Fibroblast of lung (primary cell): ENCODE results near the gene NFAT5. TPM values are rescaled to one million over a fixed set of nuclear protein-coding genes. Genes with fewer than 3 reads are reported as not detected.

Source experiments
- DNase-seq, 2 donors: peaks; one replicate each; pipeline versions ENCODE4 v3.0.0 to v3.0.0-alpha.2; 2010; ENCODE audit warnings: low read depth in 2 of 2
- H2AFZ ChIP-seq: 2 replicates; pipeline ENCODE4 v1.5.1; 2012; ENCODE audit warnings: low read length, control low read depth, inconsistent platforms
- H3K27ac ChIP-seq: 2 replicates; pipeline ENCODE4 v1.5.1; 2011; ENCODE audit warnings: low read length, control low read depth; ENCODE audit not compliant: insufficient read depth
- H3K27me3 ChIP-seq: 2 replicates; pipeline ENCODE4 v1.5.1; 2011; ENCODE audit warnings: mild to moderate bottlenecking, low read length; ENCODE audit not compliant: control insufficient read depth, insufficient read depth
- H3K36me3 ChIP-seq: 2 replicates; pipeline ENCODE4 v1.5.1; 2011; ENCODE audit warnings: low read length; ENCODE audit not compliant: control insufficient read depth, insufficient read depth
- H3K4me1 ChIP-seq: 2 replicates; pipeline ENCODE4 v1.5.1; 2011; ENCODE audit warnings: low read length; ENCODE audit not compliant: control insufficient read depth, insufficient read depth; ENCODE audit errors: extremely low read depth
- H3K4me2 ChIP-seq: 2 replicates; pipeline ENCODE4 v1.5.1; 2011; ENCODE audit warnings: low read length, control low read depth; ENCODE audit not compliant: insufficient read depth; ENCODE audit errors: extremely low read depth
- H3K4me3 ChIP-seq, 4 experiments: fragments of 200-600 bp in 1 of 4; sonication (generic) in 1 of 4; replicated peaks in 1 of 4; 2 replicates each; pipeline ENCODE4 v1.5.1; 2011 to 2016; ENCODE audit warnings: low read length in 4 of 4, low read depth in 3 of 4, mild to moderate bottlenecking in 3 of 4, control low read depth in 2 of 4, inconsistent platforms in 1 of 4, mixed read lengths in 1 of 4; ENCODE audit not compliant: insufficient read depth in 1 of 4; ENCODE audit errors: control extremely low read depth in 1 of 4
- H3K79me2 ChIP-seq: 2 replicates; pipeline ENCODE4 v1.5.1; 2012; ENCODE audit warnings: mild to moderate bottlenecking, low read length, inconsistent platforms; ENCODE audit not compliant: control insufficient read depth, insufficient read depth
- H3K9ac ChIP-seq: 2 replicates; pipeline ENCODE4 v1.5.1; 2011; ENCODE audit warnings: mild to moderate bottlenecking, low read length, control low read depth; ENCODE audit not compliant: insufficient read depth
- H3K9me3 ChIP-seq: 2 replicates; pipeline ENCODE4 v1.5.1; 2012; ENCODE audit warnings: low read depth, low read length; ENCODE audit not compliant: control insufficient read depth, insufficient read depth
- H4K20me1 ChIP-seq: 2 replicates; pipeline ENCODE4 v1.5.1; 2011; ENCODE audit warnings: low read length; ENCODE audit not compliant: control insufficient read depth, insufficient read depth; ENCODE audit errors: extremely low read depth
- CTCF ChIP-seq, 2 donors: IDR thresholded peaks in 1 of 2; conservative IDR thresholded peaks in 1 of 2; 1 replicate in 1 of 2; 2 replicates in 1 of 2; pipeline ENCODE4 v1.5.1; 2011 to 2012; ENCODE audit warnings: low read length in 2 of 2, control low read depth in 1 of 2, inconsistent platforms in 1 of 2, low read depth in 1 of 2, mild to moderate bottlenecking in 1 of 2
- EZH2 ChIP-seq: IDR thresholded peaks from 2 replicates; pipeline ENCODE4 v1.5.1; 2012; ENCODE audit warnings: low read length, control low read depth, mild to moderate bottlenecking; ENCODE audit errors: missing control alignments
- polyA plus RNA-seq, 2 donors: library from polyadenylated mRNA; depleted of rRNA in 1 of 2; stranded (reverse) in 1 of 2; unstranded in 1 of 2; fragments of >200 nt; gene quantifications; 2 replicates each; pipeline ENCODE4 v1.2.1, GENCODE V29; 2011 to 2012; ENCODE audit warnings: missing spikeins in 1 of 2
- total RNA-seq: library from RNA; depleted of rRNA; stranded (reverse); fragments of >200 nt; gene quantifications from 2 replicates; pipeline ENCODE4 v1.2.1, GENCODE V29; 2014

The NFAT5 gene
- total and polyA plus RNA-seq, 2 donors (not counting 1 experiment from before 2014, with no cell fraction given) = 33.4 to 39.4 TPM

GRCh38 chr16:69554495-69554894, 11.3 kb upstream of the NFAT5 start:
- no peaks in the 10 kb centered on the region for H3K4me1 ChIP-seq
- no peaks in the 10 kb centered on the region for H3K9me3 ChIP-seq
- no peak overlapping the region for H2AFZ ChIP-seq
- H3K36me3 ChIP-seq = no peaks in the 10 kb centered on the region
- no peaks in the 10 kb centered on the region for H3K79me2 ChIP-seq
- no peak overlapping the region for H3K4me3 ChIP-seq
- H3K9ac ChIP-seq = no peak overlapping the region
- H3K4me2 ChIP-seq = no peak overlapping the region
- DNase-seq = no peak
- H4K20me1 ChIP-seq = no peaks in the 10 kb centered on the region
- TF ChIP-seq CTCF (conservative IDR thresholded peaks at IDR 0.05 in 1 of 2, IDR thresholded peaks at IDR 0.05 in 1 of 2; ENCODE audit: low read depth in 1 of 2, low read length in 2 of 2) = no peak
- TF ChIP-seq EZH2 = no peak
- no peak overlapping the region for H3K27ac ChIP-seq
- H3K27me3 ChIP-seq = no peaks in the 10 kb centered on the region

- Histone ChIP-seq H3K9ac (no peak overlapping the region), H3K9me3 (no peaks in the 10 kb centered on the region), H3K4me1 (no peaks in the 10 kb centered on the region), H4K20me1 (no peaks in the 10 kb centered on the region), H3K79me2 (no peaks in the 10 kb centered on the region), H2AFZ (no peak overlapping the region), H3K27ac (no peak overlapping the region), H3K36me3 (no peaks in the 10 kb centered on the region), H3K27me3 (no peaks in the 10 kb centered on the region), H3K4me2 (no peak overlapping the region), H3K4me3 (no peak overlapping the region)
- TF ChIP-seq CTCF (conservative IDR thresholded peaks at IDR 0.05 in 1 of 2, IDR thresholded peaks at IDR 0.05 in 1 of 2; ENCODE audit: low read depth in 1 of 2, low read length in 2 of 2) = no peak
- TF ChIP-seq EZH2 = no peak
- no peak for DNase-seq
Measured at GRCh38 chr16:69555437-69555836, 10.3 kb upstream of the NFAT5 start.

- Histone ChIP-seq H3K79me2 (no peaks in the 10 kb centered on the region), H3K4me3 (no peak overlapping the region), H3K9ac (no peak overlapping the region), H3K27ac (no peak overlapping the region), H3K4me1 (no peaks in the 10 kb centered on the region), H3K9me3 (no peaks in the 10 kb centered on the region), H3K27me3 (no peaks in the 10 kb centered on the region), H3K4me2 (no peak overlapping the region), H3K36me3 (no peaks in the 10 kb centered on the region), H2AFZ (no peak overlapping the region), H4K20me1 (no peaks in the 10 kb centered on the region)
- TF ChIP-seq CTCF (conservative IDR thresholded peaks at IDR 0.05 in 1 of 2, IDR thresholded peaks at IDR 0.05 in 1 of 2; ENCODE audit: low read depth in 1 of 2, low read length in 2 of 2) (no peak), EZH2 (no peak)
- DNase-seq = no peak
Measured at GRCh38 chr16:69555867-69556266, 9.9 kb upstream of the NFAT5 start.
